Esophagus squamous epithelium (tissue), 4 donors: ENCODE measurements around the gene LSM3.

ENCODE experiments used
- POLR2A ChIP-seq, 4 donors: fragments of 450-650 bp; IDR thresholded peaks; one replicate each; pipeline ENCODE4 v1.6.1; 2017; ENCODE audit warnings: antibody characterized with exemption in 4 of 4, mild to moderate bottlenecking in 4 of 4, moderate library complexity in 3 of 4
- TF ChIP-seq, protein P1 (sequence below), 6 experiments: fragments of 450-650 bp in 4 of 6; fragments of 200-600 bp in 2 of 6; sonication (generic) in 2 of 6; IDR thresholded peaks; one replicate each; pipeline ENCODE4 v1.5.1; 2016 to 2019; ENCODE audit warnings: antibody characterized with exemption in 6 of 6, mild to moderate bottlenecking in 4 of 6, moderate library complexity in 4 of 6

DNA sequence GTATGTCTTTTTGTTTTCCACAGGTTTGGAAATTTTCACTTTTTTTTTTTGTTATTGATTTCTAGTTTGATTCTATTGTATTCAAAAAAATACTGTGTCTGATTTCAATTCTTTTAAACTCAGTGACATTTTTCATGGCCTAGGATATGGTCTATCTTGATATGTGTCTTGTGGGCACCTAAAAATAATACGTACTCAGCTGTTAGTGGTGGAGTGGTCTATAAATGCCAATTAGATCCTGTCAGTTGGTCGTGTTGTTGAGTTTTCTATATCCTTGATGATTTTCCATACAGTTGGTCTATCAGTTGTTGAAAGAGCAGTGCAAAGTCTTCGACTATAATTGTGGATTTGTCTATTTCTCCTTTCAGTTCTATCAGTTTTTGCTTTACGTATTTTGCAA is 61.7 kb downstream of the LSM3 start:
- TF ChIP-seq POLR2A (IDR thresholded peaks at IDR 0.05) = no peak
- TF ChIP-seq, protein P1, sequence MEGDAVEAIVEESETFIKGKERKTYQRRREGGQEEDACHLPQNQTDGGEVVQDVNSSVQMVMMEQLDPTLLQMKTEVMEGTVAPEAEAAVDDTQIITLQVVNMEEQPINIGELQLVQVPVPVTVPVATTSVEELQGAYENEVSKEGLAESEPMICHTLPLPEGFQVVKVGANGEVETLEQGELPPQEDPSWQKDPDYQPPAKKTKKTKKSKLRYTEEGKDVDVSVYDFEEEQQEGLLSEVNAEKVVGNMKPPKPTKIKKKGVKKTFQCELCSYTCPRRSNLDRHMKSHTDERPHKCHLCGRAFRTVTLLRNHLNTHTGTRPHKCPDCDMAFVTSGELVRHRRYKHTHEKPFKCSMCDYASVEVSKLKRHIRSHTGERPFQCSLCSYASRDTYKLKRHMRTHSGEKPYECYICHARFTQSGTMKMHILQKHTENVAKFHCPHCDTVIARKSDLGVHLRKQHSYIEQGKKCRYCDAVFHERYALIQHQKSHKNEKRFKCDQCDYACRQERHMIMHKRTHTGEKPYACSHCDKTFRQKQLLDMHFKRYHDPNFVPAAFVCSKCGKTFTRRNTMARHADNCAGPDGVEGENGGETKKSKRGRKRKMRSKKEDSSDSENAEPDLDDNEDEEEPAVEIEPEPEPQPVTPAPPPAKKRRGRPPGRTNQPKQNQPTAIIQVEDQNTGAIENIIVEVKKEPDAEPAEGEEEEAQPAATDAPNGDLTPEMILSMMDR (IDR thresholded peaks at IDR 0.05) = no peak
